Measurements from ENCODE around the gene LDHA. TPM values are rescaled to one million over a fixed set of nuclear protein-coding genes. Genes with fewer than 3 reads are reported as not detected.

Gene LDHA
- polyA plus RNA-seq, 2 of the 4 experiments (the other 2 are of a cell fraction), result 2,571 to 4,418 TPM

DNA sequence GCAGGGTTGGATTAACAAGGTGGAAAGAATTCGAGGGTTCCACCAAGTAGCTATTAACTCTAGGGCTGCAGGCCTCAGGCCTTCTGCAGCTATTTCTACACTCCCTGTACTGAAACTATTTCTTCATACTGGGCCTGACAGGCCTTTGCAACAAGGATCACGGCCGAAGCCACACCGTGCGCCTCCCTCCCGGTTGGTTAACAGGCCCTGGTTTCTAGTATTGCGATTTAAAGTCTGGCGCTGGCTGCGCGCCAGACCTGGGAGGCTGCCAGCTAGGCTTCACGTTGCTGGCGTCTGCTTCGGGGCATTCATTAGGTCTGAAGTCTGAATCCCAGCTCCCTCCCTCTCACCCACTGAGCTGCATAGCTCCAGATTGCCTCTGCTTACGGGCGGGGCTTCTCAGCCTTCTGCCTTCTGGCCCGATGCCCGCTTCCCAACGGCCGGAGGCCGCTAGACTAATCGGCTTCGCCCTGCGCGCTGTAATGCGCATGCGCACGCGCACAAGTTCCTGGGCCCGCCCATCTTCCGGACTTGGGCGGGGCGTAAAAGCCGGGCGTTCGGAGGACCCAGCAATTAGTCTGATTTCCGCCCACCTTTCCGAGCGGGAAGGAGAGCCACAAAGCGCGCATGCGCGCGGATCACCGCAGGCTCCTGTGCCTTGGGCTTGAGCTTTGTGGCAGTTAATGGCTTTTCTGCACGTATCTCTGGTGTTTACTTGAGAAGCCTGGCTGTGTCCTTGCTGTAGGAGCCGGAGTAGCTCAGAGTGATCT lies 1.6 kb downstream of the LDHA start:
- FAIRE-seq, result peak; percentile 51
- peak overlapping the region; percentile 95 to 97 for H3K27ac ChIP-seq
- H3K4me3 ChIP-seq, result peak overlapping the region; percentile 97
- DNase-seq (ENCODE audit: low read depth in 1 of 2, low spot score in 1 of 2), result peak; percentile 98 to 99
- peak; percentile 70 to 87 for ATAC-seq
- H3K4me2 ChIP-seq, result peak overlapping the region; percentile 90
- no peaks in the 10 kb centered on the region for H3K9me3 ChIP-seq
- ChIA-PET CTCF (interaction anchor here (0.6 to 4.2 kb wide), 9 partner anchors 10 to 281 kb away, joined by 3 to 18 read pairs (median 3); no protein-coding TSS in a partner anchor), POLR2A (interaction anchor here (0.5 to 4.9 kb wide), 10 partner anchors 9 to 239 kb away, joined by 3 to 170 read pairs (median 8); partner anchors contain the start of genes GTF2H1, HPS5, SPTY2D1 and TSG101)
- H3K4me1 ChIP-seq, result peaks cover 74% of the 10 kb centered on the region
- WGBS (ENCODE audit: missing lambda C conversion rate), result 1% methylated on average over 41 of the region's 46 CpGs
- no peak for TF ChIP-seq EHF (CRISPR knock-in tag; IDR thresholded peaks at IDR 0.05)
- no peak for TF ChIP-seq ELK1 (IDR thresholded peaks at IDR 0.05; ENCODE audit: low read depth, low read length)
- no peak for TF ChIP-seq GATA3 (IDR thresholded peaks at IDR 0.05; ENCODE audit: borderline replicate concordance)
- TF ChIP-seq BHLHE40 (IDR thresholded peaks at IDR 0.05; ENCODE audit: low read depth, low read length), result no peak
- TF ChIP-seq, protein P1, sequence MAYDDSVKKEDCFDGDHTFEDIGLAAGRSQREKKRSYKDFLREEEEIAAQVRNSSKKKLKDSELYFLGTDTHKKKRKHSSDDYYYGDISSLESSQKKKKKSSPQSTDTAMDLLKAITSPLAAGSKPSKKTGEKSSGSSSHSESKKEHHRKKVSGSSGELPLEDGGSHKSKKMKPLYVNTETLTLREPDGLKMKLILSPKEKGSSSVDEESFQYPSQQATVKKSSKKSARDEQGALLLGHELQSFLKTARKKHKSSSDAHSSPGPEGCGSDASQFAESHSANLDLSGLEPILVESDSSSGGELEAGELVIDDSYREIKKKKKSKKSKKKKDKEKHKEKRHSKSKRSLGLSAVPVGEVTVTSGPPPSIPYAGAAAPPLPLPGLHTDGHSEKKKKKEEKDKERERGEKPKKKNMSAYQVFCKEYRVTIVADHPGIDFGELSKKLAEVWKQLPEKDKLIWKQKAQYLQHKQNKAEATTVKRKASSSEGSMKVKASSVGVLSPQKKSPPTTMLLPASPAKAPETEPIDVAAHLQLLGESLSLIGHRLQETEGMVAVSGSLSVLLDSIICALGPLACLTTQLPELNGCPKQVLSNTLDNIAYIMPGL (CRISPR knock-in tag; IDR thresholded peaks at IDR 0.05; ENCODE audit: borderline replicate concordance), result no peak
- TF ChIP-seq SMC3 (IDR thresholded peaks at IDR 0.05), result no peak
- peak; percentile 53; the same call in 1 of the 3 replicates for TF ChIP-seq BCL3 (IDR thresholded peaks at IDR 0.05)
- peak; percentile 86 to 89 for TF ChIP-seq JUN (IDR thresholded peaks at IDR 0.05)
- TF ChIP-seq ZC3H11A (IDR thresholded peaks at IDR 0.05), result no peak
- TF ChIP-seq FOSB (CRISPR knock-in tag; IDR thresholded peaks at IDR 0.05), result 0 out of 2 replicates have a peak, but pooled peaks have one; percentile 61
- no peak for TF ChIP-seq ZFP36 (IDR thresholded peaks at IDR 0.05; ENCODE audit: borderline replicate concordance, partially characterized antibody)
- no peak for TF ChIP-seq ESRRA (IDR thresholded peaks at IDR 0.05; ENCODE audit: borderline replicate concordance, low read length)
- TF ChIP-seq CEBPB (IDR thresholded peaks at IDR 0.05), result peak; percentile 33 to 58; a peak in 1 of 4 replicates
- TF ChIP-seq SREBF2 (IDR thresholded peaks at IDR 0.05), result no peak
- TF ChIP-seq CBX8 (IDR thresholded peaks at IDR 0.05), result no peak
- no peak for TF ChIP-seq KDM5A (IDR thresholded peaks at IDR 0.05)
- TF ChIP-seq EP300 (IDR thresholded peaks at IDR 0.05), result peak in 1 of 2 experiments; percentile 35; a peak in 2 of 5 replicates
- TF ChIP-seq POLR2A (IDR thresholded peaks at IDR 0.05; ENCODE audit: low read length), result peak; percentile 44
- TF ChIP-seq E2F6 (IDR thresholded peaks at IDR 0.05; ENCODE audit: borderline replicate concordance, low read depth), result peak; percentile 5; the same call in 1 of the 2 replicates
- TF ChIP-seq POLR2AphosphoS2 (conservative IDR thresholded peaks at IDR 0.05; ENCODE audit: low read length), result no peak; the same call in 1 of the 2 replicates
- no peak for TF ChIP-seq USF2 (IDR thresholded peaks at IDR 0.05)
- peak in 1 of 2 experiments; percentile 25; a peak in 1 of 5 replicates for TF ChIP-seq RAD21 (conservative IDR thresholded peaks at IDR 0.05 in 1 of 2, IDR thresholded peaks at IDR 0.05 in 1 of 2)
- no peak for TF ChIP-seq MAZ (IDR thresholded peaks at IDR 0.05; ENCODE audit: borderline replicate concordance, low read depth, low read length)
- no peak for TF ChIP-seq PBX3 (IDR thresholded peaks at IDR 0.05)
- TF ChIP-seq NR3C1 (IDR thresholded peaks at IDR 0.05), result no peak
- TF ChIP-seq CBX2 (IDR thresholded peaks at IDR 0.05; ENCODE audit: borderline replicate concordance, low read depth), result no peak
- TF ChIP-seq ZSCAN20 (CRISPR knock-in tag; IDR thresholded peaks at IDR 0.05), result no peak
- TF ChIP-seq, protein P2, sequence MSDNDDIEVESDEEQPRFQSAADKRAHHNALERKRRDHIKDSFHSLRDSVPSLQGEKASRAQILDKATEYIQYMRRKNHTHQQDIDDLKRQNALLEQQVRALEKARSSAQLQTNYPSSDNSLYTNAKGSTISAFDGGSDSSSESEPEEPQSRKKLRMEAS (IDR thresholded peaks at IDR 0.05), result peak; percentile 79
- TF ChIP-seq HOXA7 (CRISPR knock-in tag; IDR thresholded peaks at IDR 0.05), result peak; percentile 58; the same call in 1 of the 2 replicates
- TF ChIP-seq FOXS1 (CRISPR knock-in tag; IDR thresholded peaks at IDR 0.05), result no peak

Measured in A549 (cell line).